Activated CD4-positive, alpha-beta T cell treated with anti-CD3 and anti-CD28 coated beads for 4 hours (primary cell): ENCODE results near the gene GH2.
"Not testable (repeated sequence)": the region's sequence is repeated elsewhere in the genome, so short reads cannot be mapped to it uniquely, and the experiment has no call there.

ENCODE experiments used
- DNase-seq, 2 donors: peaks; one replicate each; pipeline ENCODE4 v3.0.0-alpha.2; 2020

The GH2 gene

DNA sequence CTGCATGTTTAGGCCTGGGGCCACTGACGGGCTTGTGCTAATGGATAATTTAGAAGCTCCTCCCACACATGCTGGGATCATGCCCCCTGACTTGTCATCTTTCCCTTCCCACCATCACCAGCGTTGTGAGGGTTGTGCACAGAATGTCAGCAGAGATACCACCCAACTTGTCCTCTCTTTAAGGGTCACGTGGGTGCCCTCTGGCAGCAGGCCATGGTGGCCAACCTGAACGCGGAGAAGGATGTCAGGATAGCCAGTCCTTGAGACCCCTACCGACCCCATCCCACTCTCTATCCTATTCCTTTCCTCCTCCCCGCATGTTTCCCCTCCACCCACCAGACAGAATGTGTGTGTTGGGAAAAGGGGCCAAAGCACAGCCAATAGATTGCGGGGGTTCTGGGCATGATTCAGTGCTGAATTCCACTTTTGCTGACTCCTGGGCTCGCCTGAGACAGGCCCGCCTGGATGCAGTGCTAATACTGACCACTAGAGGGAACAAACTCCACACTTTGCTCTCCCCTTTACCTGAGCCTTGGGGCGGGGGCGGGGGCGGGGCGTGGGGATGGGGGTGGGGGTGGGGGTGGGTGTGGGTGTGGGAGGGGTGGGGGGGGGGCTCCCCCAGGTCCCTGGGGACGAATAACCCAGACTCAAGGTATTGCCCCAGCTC is at the start of gene GH2:
Gene GH2, minus strand, starts transcription at position 10 of the 667 bp plus-strand sequence. CDS start 143 bp downstream, outside the sequence.
- peak; percentile 54 to 66 for DNase-seq

DNA sequence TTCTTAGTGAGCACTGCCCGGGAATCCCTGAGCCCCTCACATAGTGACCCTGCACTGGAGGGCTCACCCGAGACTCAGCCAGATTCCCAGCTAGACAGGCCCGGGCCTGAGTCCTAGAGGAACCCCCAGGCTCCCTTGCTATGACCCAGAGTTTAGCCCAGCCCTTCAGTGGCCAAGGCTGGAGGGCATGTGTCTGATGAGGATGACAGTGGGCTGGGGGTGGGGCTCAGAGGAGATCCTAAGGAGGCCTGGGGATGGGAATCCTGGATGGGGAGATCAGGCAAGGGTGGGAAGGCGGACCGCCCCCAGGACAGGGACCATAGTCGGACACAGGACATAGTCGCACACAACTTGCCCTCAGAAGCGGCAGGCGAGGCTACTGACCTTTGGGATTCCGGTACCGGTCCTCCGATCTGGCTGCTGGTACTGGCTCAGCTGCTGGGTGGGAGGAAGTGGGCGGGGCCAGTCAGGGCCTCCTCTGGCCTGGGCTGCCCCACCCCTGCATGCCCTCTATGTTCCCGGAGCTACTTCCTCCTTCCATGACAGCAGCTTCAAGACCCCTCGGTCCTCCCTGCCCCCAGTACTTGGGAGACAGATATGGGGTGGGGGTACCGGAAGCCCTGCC is 49.3 kb upstream of the GH2 start:
- peak; percentile 50 to 61 for DNase-seq

DNA sequence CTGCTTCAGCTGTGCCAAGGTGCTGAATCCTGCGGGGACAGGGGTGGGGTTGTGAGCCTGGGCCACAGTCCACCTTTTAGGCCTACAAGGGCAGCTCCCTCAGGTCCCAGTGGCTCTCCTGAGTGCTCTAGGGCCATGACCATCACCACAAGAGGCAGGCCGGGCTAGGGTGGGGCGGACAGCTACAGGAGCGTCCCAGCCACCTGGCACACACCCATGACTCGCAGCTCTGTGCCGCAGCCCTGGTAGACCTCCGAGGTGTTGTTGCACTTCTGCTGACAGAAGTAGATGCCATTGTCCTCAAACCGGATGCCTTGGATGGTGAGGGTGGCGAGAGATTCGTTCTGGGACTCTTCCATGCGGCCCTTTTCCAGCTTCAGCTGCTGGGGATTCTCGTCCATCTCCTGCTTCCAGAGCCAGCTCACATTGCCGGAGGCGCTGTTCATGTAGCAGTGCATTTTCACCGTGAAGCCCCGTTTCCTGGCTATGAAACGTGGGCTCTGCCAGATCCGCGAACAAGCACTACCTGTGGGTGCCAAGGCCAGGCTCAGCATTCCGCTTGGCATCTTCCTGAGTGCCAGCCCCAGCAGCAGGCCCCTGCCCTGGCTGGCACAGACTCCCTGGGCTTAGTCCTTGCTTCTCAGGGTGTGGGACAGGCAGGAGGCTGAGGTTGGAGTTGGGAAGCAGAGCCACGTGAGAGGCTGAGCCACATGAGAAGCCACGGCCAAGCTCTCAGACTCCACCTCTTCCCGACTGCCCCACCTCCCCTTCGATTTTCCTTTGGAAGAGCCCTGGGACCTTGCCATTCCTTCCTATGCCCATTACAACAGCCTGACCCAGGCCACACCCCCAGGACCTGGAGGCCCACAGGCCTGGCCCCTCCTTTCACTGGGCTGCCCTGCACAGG is 48.4 kb upstream of the GH2 start:
- DNase-seq, result no peak

DNA sequence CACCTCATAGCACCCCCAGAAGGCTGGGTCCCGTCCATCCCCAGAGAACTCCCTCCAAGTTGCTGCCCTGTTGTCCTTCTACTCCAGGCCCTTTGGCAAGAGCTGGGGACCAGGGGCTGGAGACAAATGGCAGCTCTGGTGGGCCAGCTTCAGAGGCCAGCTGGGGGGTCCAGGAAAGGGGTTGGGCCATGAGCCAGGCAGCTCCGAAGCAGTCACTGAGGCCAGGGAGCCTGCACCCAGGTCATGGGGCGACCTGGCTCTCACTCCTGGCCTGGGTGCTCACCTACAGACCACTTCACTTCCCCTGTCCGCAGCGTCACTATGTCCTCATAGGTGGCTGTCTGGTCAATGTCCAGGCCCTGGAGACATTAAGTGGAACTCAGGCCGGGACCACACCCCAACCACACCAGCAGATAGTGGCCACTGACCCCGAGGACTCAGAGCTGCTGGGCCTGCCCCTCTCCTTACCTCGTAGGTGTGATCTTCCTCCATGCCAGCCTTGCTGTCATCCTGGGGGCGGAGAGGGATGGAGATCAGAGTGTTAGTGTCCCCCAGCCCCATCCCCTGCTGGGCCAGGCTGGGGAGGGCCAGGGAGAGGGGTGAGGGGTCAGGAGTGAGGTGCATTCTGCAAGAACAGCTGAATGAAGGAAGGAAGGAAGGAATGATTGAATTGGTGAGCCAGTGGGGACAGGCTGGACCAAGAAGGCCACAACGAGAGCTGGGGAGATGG is 47.4 kb upstream of the GH2 start:
- no peak for DNase-seq

DNA sequence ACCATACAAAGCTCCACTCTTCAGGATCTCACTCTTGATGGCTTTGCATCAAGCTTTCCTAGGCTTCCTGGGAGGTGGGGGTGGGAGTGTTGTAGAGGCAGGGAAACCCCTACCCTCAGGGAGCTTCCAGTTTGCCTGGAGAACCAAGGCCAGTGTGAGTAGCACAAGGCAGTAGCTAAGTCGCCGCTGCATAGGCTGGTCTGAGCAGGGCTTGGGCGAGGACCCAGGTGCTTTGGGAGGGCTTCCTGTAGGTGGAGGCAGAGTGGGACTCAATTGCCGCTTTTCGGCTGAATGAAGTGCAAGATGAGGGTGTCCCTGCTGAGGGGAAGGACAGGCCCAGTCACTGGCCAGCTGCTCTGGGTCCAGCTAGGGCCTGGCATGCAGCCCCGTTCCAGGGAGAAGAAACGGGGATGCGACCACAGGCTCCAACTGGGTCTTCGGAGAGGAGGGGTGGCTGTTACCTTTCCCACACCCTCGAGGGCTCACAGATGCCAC is 46.5 kb upstream of the GH2 start:
- DNase-seq, result no peak

DNA sequence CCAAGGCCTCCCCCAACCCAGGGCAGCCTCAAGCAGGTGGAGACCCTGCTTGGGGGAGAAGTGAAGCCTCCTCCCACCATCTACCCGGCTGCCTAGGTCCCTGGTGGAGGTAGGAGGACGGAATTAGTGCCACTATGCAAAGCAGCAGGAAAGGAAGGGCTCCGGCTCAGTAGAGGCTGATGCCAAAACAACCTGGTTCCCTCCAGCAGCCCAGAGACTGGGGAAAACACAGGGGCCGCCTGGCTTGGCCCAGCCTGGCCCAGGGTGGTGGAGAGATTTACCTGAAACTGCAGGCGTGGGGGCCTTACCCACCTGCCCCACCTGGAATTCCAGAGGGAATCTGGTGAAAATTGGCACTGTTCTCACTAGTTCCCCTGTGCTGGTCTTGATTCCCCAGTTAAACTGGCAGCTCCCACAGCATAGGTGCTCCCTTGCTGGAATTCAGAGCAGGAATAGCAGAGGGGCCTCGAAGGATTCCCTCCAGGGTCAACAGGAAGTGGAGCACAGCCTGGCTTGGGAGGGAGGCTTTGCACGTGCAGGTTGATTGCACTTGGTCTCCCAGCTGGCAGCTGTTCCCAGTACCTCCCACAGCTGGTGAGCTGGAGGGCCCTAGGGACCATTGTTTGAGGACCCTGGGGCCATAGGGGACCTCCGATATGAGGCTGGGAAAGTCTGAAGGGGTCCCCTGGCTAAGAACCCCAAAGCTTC is 45.9 kb upstream of the GH2 start:
- DNase-seq, result no peak

DNA sequence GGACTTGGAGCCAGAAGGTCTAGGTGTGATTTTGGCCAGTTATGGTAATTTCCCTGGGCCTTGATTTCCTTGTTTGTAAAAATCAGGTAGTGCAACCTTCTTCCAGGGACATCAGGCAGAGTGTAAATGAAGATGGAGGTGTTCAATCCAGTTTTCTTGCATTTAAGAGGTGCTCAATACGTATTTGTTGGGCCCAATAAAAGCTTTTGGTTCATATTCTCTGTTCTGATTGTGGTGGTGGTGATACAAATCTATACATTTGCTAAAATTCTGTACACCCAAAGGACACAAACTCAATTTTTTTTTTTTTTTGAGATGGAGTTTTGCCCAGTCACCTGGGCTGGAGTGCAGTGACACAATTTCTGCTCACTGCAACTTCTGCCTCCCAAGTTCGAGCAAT is 44.4 kb upstream of the GH2 start:
- DNase-seq, result no peak

DNA sequence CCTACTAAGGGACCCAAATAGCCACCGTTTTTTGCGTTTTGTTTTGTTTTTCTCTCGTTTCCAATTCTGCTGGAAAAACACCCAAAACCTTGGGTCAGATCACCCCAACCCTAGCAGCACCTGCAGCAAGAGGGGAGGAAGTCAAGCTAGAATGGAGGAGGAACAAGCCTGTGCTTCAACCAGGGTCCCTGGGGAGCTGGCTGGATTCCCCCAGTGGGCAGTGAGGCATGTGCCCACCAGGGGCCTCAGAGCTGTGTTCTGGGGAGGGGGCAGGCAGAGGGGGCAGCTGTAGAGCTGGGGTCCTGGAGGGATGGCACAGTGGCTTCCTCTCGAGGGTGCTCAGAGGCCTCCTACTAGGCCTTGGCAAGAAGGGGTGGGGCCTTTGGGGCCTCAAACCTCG is 43.9 kb upstream of the GH2 start:
- DNase-seq, result no peak

DNA sequence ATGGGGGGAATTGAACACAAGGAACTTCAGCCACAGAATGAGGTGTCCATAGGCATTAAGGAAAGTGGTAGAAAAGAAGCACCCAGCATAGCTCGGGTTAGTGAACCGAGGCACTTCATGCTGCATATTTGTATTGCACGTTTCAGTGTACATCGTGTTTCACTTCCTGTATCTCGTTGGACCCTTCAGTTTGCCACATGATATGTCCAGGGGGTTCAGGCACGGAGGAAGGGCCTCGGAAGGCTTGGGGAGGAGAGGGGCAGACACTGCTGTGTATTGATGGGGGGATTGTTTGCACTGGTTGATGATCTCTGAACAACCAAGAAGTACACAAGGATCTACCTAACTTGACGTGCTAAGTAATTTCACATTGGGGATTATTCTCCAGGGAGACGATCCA is 40.7 kb upstream of the GH2 start:
- DNase-seq, result not testable (repeated sequence)

DNA sequence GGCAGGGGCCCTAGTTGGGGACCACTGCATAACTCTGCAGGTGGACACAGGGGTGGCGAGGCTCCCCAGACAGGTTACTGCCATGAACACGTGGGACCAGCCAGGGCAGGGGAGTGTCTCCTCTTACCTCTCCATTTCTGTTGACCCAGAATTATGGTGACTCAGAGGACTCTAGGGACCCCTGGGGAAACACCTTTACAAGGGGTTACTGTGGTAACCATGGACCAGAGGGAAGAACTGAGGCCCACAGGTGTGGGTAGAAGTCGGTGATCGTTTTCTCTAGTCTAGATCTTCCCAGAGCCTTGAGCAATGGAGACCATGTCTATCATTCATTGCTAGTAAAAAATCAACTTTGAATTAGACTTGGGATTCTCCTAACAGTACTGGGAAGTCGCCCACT is 39.0 kb upstream of the GH2 start:
- DNase-seq, result not testable (repeated sequence)

DNA sequence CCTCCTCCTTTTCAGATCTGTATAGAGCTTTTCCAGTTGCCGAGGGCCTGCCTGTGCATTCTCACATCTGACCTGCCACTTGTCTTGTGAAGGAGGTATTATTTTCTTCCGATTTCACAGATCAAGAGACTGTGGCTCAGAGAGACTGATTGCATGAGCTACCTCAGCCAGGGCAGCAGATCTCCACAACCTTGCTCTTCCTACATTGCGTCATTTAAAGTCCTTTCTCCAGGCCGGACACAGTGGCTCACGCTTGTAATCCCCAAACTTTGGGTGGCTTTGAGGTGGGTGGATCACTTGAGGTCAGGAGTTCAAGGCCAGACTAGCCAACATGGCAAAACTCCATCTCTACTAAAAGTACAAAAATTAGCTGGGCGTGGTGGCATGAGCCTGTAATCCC is 38.3 kb upstream of the GH2 start:
- DNase-seq, result not testable (repeated sequence)

DNA sequence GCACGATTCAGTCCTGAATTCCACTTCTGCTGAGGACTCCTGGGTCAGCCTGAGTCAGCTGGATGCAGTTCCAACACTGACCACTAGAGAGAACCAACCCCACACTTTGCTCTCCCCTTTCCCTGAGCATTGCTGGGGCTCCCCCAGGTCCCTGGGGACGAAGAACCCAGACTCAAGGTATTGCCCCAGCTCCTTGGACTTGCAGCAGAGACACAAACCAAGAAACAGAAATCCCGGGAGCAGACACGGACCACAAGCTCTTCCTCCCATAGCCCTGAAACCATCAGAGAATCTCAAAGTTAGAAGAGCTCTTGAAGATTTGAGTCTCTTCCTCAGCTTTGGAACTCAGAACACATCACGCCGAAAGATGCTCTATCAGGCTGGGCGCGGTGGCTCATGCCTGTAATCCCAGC is 37.6 kb upstream of the GH2 start:
- DNase-seq, result peak; percentile 67 to 82

DNA sequence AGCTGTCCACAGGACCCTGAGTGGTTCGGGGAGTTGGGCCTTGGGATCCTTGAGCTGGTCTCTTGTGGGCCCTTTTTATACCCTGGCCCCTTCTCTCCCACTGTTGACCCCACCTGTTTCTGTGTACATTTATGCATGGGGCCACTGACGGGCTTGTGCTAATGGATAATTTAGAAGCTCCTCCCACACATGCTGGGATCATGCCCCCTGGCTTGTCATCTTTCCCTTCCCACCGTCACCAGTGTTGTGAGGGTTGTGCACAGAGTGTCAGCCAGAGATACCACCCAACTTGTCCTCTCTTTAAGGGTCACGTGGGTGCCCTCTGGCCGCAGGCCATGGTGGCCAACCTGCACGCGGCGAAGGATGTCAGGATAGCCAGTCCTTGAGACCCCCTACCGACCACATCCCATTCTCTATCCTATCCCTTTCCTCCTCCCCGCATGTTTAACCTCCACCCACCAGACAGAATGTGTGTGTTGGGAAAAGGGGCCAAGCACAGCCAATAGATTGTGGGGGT is 37.1 kb upstream of the GH2 start, which contains the start of gene GH1:
Gene GH1, minus strand, starts transcription at position 51 of the 517 bp plus-strand sequence. CDS start 63 bp downstream, outside the sequence.
- DNase-seq, result not testable (repeated sequence)

DNA sequence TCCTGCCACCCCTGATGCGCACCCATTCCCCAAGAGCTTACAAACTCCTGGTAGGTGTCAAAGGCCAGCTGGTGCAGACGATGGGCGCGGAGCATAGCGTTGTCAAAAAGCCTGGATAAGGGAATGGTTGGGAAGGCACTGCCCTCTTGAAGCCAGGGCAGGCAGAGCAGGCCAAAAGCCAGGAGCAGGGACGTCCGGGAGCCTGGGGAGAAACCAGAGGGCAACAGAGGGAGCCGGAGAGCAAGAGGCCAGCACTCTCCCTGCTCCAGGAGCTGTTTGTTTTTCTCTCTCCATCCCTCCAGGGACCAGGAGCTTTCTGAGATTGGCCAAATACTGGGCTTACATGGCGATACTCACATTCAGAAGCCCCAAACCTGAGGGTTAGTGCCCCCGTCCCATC is 36.6 kb upstream of the GH2 start:
- DNase-seq, result no peak

DNA sequence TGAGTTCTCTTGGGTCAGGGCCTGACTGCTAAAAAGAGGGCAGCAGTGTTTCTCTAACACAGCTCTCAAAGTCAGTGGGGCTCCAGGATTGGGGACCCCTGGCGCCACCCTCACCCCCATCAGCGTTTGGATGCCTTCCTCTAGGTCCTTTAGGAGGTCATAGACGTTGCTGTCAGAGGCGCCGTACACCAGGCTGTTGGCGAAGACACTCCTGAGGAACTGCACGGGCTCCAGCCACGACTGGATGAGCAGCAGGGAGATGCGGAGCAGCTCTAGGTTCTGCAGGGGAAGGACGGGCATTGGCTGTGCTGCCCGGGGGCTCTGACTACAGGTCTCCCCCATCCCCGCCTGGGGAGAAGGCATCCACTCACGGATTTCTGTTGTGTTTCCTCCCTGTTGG is 35.9 kb upstream of the GH2 start:
- no peak for DNase-seq

DNA sequence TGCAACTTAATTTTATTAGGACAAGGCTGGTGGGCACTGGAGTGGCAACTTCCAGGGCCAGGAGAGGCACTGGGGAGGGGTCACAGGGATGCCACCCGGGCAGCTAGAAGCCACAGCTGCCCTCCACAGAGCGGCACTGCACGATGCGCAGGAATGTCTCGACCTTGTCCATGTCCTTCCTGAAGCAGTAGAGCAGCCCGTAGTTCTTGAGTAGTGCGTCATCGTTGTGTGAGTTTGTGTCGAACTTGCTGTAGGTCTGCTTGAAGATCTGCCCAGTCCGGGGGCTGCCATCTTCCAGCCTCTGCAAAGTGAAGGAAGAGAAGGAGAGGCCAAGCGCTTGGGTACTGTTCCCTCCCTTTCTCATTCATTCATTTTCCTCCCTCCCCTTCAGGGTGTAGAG is 35.5 kb upstream of the GH2 start:
- DNase-seq, result not testable (repeated sequence)

DNA sequence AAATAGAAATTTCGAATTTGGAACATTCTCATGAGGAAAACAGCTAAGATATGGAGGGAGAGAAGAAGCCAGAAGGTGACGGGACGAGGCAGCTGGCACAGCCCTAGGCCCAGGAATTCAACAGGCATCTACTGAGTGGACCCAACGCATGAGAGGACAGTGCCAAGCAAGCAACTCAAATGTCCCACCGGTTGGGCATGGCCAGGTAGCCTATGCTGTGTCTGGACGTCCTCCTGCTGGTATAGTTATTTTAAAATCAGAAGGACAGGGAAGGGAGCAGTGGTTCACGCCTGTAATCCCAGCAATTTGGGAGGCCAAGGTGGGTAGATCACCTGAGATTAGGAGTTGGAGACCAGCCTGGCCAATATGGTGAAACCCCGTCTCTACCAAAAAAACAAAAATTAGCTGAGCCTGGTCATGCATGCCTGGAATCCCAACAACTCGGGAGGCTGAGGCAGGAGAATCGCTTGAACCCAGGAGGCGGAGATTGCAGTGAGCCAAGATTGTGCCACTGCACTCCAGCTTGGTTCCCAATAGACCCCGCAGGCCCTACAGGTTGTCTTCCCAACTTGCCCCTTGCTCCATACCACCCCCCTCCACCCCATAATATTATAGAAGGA is 34.9 kb upstream of the GH2 start:
- DNase-seq, result no peak

DNA sequence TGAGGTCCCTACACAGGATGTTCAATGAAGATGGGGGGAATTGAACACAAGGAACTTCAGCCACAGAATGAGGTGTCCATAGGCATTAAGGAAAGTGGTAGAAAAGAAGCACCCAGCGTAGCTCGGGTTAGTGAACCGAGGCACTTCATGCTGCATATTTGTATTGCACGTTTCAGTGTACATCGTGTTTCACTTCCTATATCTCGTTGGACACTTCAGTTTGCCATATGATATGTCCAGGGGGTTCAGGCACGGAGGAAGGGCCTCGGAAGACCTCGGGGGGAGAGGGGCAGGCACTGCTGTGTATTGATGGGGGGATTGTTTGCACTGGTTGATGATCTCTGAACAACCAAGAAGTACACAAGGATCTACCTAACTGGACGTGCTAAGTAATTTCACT is 34.0 kb upstream of the GH2 start:
- not testable (repeated sequence) for DNase-seq

DNA sequence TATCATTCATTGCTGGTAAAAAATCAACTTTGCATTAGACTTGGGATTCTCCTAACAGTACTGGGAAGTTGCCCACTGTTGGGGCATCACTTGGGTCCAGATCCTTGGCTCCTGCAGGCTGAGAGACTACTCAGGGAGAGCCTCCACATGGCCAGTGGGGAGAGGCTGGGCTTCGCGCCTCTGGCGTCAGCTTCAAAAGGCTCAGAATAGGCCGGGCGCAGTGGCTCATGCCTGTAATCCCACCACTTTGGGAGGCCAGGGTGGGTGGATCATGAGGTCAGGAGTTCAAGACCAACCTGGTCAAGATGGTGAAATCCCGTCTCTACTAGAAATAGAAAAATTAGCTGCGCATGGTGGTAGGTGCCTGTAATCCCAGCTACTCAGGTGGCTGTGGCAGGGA is 32.7 kb upstream of the GH2 start:
- no peak for DNase-seq

DNA sequence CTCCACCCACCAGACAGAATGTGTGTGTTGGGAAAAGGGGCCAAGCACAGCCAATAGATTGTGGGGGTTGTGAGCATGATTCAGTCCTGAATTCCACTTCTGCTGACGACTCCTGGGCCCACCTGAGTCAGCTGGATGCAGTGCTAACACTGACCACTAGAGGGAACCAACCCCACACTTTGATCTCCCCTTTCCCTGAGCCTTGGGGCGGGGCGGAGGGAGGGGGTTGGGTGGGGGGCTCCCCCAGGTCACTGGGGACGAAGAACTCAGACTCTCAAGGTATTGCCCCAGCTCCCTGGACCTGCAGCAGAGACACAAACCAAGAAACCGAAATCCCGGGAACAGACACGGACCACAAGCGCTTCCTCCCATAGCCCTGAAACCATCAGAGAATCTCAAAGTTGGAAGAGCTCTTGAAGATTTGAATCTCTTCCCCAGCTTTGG is 29.9 kb upstream of the GH2 start:
- DNase-seq, result peak; percentile 51 to 67

DNA sequence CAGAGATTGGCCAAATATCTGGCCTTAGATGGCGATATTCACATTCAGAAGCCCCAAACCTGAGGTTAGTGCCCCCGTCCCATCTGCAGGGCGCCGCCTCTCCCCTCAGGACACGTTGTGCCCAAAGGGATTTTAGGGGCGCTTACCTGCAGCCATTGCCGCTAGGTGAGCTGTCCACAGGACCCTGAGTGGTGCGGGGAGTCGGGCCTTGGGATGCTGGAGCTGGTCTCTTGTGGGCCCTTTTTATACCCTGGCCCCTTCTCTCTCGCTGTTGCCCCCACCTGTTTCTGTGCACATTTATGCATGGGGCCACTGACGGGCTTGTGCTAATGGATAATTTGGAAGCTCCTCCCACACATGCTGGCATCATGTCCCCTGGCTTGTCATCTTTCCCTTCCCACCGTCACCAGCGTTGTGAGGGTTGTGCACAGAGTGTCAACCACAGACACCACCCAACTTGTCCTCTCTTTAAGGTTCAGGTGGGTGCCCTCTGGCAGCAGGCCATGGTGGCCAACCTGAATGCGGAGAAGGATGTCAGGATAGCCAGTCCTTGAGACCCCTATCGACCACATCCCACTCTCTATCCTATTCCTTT is 29.4 kb upstream of the GH2 start, which contains the start of gene CSHL1:
Gene CSHL1, minus strand, starts transcription at position 218 of the 595 bp plus-strand sequence. Its CDS starts 62 bp downstream, at position 156.
- DNase-seq, result no peak
